Lower lobe of right lung (tissue), 2 donors: ENCODE data around the gene PRIM1. TPM values are rescaled to one million over a fixed set of nuclear protein-coding genes. Genes with fewer than 3 reads are reported as not detected.
"Not testable (repeated sequence)": the region's sequence is repeated elsewhere in the genome, so short reads cannot be mapped to it uniquely, and the experiment has no call there.

Experiments
- ATAC-seq, 2 donors: fragments of 200-7000 bp; cut with Tn5 transposase; one replicate each; pipeline ENCODE4 v1.9.1; 2020 to 2022; ENCODE audit warnings: mild to moderate bottlenecking in 2 of 2, moderate library complexity in 2 of 2
- DNase-seq: peaks from one replicate; pipeline ENCODE4 v3.0.0-alpha.2; 2020
- H3K27ac ChIP-seq: fragments of 200-600 bp; one replicate; pipeline ENCODE4 v1.8.0; 2022
- H3K27me3 ChIP-seq: fragments of 200-600 bp; one replicate; pipeline ENCODE4 v1.8.0; 2022; ENCODE audit warnings: low read depth
- H3K36me3 ChIP-seq: fragments of 200-600 bp; one replicate; pipeline ENCODE4 v1.8.0; 2022; ENCODE audit warnings: mild to moderate bottlenecking
- H3K4me1 ChIP-seq: fragments of 200-600 bp; one replicate; pipeline ENCODE4 v1.8.0; 2022
- H3K4me3 ChIP-seq: fragments of 200-600 bp; one replicate; pipeline ENCODE4 v1.8.0; 2022; ENCODE audit warnings: mild to moderate bottlenecking
- H3K9me3 ChIP-seq: fragments of 200-600 bp; one replicate; pipeline ENCODE4 v1.8.0; 2022
- CTCF ChIP-seq: fragments of 200-600 bp; IDR thresholded peaks from one replicate; pipeline ENCODE4 v1.8.0; 2022; ENCODE audit warnings: antibody characterized with exemption, mild to moderate bottlenecking
- intact Hi-C: fragments of 100-400 bp; cut with DNase I; formaldehyde crosslinking; loops from one replicate; pipeline ENCODE4 v1.11.0; 2022
- total RNA-seq: library from RNA; stranded (reverse); fragmentation: NEBNext Ultra II Directional; extraction: Animal tissue kit (Norgen Biotek cat#: 25700); gene quantifications from one replicate; pipeline ENCODE4 v1.2.1, GENCODE V29; 2021
- donor health status: DM: no; HTN: yes; CAD: no; lungs with severe emphysema.

The PRIM1 gene
- total RNA-seq, 1 donor from 2014 or later, result 7.7 TPM

DNA sequence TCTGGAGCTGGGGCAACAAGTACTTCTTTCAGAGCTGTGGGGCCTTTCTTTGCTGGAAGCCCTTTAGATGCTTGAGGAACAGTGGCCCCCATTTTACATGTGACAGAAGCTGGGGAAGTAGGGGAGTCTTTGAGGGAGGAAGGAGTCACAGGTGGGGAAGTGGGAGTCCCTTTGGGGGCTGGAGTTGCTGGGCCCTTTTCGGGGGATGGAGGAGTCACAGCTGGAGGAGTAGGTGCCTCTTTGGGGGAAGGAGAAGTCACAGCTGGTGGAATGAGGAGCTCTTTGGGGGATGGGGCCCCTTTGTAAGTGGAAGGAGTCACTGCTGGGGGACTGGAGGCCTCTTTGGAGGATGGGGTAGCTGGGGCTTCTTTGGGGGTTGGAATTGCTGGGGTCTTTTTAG, 35.7 kb downstream of the PRIM1 start:
- H3K36me3 ChIP-seq, result peaks cover 79% of the 10 kb centered on the region
- DNase-seq, result no peak
- H3K27ac ChIP-seq, result no peak overlapping the region
- intact Hi-C loops, result no loop called here
- no peak overlapping the region for H3K4me3 ChIP-seq
- no peak for ATAC-seq
- no peaks in the 10 kb centered on the region for H3K27me3 ChIP-seq
- H3K4me1 ChIP-seq, result peaks cover 27% of the 10 kb centered on the region
- no peak for TF ChIP-seq CTCF
- no peaks in the 10 kb centered on the region for H3K9me3 ChIP-seq

GRCh38 chr12:56715798-56716197, 36.3 kb downstream of the PRIM1 start:
- TF ChIP-seq CTCF, result no peak
- no peaks in the 10 kb centered on the region for H3K9me3 ChIP-seq
- no peak for DNase-seq
- intact Hi-C loops, result no loop called here
- H3K36me3 ChIP-seq, result peaks cover 78% of the 10 kb centered on the region
- H3K4me3 ChIP-seq, result no peak overlapping the region
- H3K27ac ChIP-seq, result no peak overlapping the region
- H3K27me3 ChIP-seq, result no peaks in the 10 kb centered on the region
- H3K4me1 ChIP-seq, result peaks cover 21% of the 10 kb centered on the region
- no peak for ATAC-seq

DNA sequence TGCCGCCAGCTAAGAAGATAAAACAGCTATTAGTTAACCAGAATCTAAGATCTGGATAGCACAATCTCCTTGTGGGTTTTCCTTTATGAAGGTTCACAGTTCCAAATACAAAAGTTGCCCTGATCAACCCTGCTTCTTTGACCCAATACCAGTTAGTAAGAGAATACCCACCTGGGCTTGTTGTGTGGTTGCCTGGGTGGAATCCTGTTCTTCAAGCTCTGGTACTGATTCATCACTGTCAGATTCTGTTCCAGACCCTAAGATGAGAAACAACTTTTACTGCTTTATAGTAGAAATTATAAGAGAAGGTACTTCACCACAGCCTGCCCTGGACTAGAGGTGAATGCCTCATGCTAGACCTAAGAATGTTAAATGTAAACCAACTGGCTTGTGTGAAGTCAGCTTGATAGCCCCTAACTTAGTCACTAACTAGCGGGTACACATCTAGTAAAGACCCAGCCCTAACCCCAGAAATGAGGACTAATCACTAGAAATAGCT, 37.6 kb downstream of the PRIM1 start:
- H3K4me1 ChIP-seq, result peaks cover 7% of the 10 kb centered on the region
- TF ChIP-seq CTCF, result no peak
- DNase-seq (no peak), ATAC-seq (no peak)
- no peak overlapping the region for H3K27ac ChIP-seq
- H3K9me3 ChIP-seq, result no peaks in the 10 kb centered on the region
- intact Hi-C loops, result no loop called here
- no peak overlapping the region for H3K4me3 ChIP-seq
- peaks cover 65% of the 10 kb centered on the region for H3K36me3 ChIP-seq
- no peaks in the 10 kb centered on the region for H3K27me3 ChIP-seq

GRCh38 chr12:56713345-56713744, 38.8 kb downstream of the PRIM1 start:
- intact Hi-C loops, result no loop called here
- ATAC-seq (no peak), DNase-seq (no peak)
- Histone ChIP-seq H3K4me3 (no peak overlapping the region), H3K27me3 (no peaks in the 10 kb centered on the region), H3K27ac (no peak overlapping the region), H3K4me1 (no peaks in the 10 kb centered on the region), H3K9me3 (no peaks in the 10 kb centered on the region), H3K36me3 (peaks cover 56% of the 10 kb centered on the region)
- no peak for TF ChIP-seq CTCF

DNA sequence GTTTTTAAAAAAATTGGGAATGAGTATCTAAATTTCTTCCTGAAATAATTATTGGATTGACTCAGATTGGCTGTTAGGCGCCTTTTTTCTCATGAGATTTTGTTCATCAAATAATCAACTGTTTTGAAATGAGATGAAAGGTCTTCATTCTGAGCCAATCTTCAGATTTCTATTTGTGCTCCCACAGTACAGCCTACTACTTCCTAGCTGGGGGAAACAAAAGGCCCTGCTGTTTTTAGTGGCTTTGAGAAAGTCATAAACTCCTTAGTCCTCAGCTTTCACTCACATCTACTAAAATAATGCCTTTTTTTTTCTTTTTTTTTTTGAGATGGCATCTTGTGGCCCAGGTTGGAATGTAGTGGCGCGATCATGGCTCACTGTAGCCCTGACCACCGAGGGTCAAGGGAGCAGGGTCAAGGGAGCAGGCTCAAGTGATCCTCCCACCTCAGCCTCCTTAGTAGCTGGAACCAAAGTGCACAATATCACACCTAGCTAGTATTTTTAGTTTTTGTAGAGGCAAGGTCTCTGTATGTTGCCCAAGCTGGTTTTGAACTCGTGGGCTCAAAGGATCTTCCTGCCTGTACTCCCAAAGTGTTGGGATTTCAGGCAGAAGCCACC, 42.3 kb downstream of the PRIM1 start:
- H3K4me1 ChIP-seq, result no peaks in the 10 kb centered on the region
- H3K4me3 ChIP-seq, result no peak overlapping the region
- peaks cover 39% of the 10 kb centered on the region for H3K36me3 ChIP-seq
- intact Hi-C loops, result no loop called here
- H3K9me3 ChIP-seq, result no peaks in the 10 kb centered on the region
- ATAC-seq (no peak), DNase-seq (no peak)
- no peak overlapping the region for H3K27ac ChIP-seq
- no peak for TF ChIP-seq CTCF
- H3K27me3 ChIP-seq, result no peaks in the 10 kb centered on the region

DNA sequence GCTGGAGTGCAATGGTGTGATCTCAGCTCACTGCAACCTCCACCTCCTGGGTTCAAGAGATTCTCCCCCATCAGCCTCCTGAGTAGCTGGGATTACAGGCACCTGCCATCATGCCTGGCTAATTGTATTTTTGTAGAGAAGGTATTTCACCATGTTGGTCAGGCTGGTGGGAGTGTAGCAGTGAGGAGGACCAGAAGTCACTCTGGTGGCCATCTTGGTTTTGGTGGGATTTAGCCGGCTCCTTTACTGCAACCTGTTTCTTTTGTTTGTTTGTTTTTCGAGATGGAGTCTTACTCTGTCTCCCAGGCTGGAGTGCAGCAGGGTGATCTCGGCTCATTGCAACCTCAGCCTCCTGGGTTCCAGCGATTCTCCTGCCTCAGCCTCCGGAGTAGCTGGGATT, 47.6 kb downstream of the PRIM1 start:
- H3K36me3 ChIP-seq, H3K4me3 ChIP-seq, DNase-seq, H3K27ac ChIP-seq, H3K4me1 ChIP-seq, H3K27me3 ChIP-seq, intact Hi-C loops, H3K9me3 ChIP-seq, ATAC-seq: not testable (repeated sequence)
